ENCODE data around the gene TRIP4. TPM values are rescaled to one million over a fixed set of nuclear protein-coding genes. Genes with fewer than 3 reads are reported as not detected.

The TRIP4 gene
- total and polyA plus RNA-seq, 9 of the 15 experiments (the other 6 are each of a cell fraction or from before 2014, with no cell fraction given) = 7.6 to 23.3 (median 16.7) TPM

DNA sequence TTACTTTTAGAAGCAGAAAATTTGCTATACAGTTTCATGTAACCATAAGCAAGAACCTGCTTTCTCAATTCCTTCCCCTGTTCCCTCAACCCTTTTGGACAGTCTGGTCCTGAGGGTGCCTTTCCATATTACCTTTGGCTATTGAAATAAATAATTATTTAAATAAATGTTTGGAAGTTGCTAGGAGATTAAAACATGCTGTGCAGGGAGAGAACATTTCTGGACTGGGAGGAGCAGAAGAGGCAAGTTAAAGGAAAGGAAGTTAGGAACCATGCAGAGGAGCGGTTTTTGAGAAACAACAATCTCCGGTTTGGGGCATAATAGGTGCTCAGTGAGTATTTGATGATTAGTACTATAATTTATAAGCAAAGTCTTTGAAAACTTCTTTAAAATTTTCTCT is 114.5 kb downstream of the TRIP4 start:
- no peak for FAIRE-seq
- Histone ChIP-seq H3K9ac (ENCODE audit: insufficient read depth in 1 of 2, low read depth in 2 of 2, low read length in 2 of 2) (no peak overlapping the region), H3K9me3 (replicated peaks; ENCODE audit: control insufficient read depth, insufficient read depth, low read depth, low read length) (no peaks in the 10 kb centered on the region), H3K9me1 (ENCODE audit: control insufficient read depth, insufficient read depth, low read length) (peaks cover 3% of the 10 kb centered on the region), H3K4me1 (replicated peaks in 1 of 2; ENCODE audit: control insufficient read depth in 2 of 2, insufficient read depth in 2 of 2, low read length in 2 of 2) (peaks cover 3 to 15% of the 10 kb centered on the region in 2 experiments; a peak in 3 of 5 replicates), H3K4me3 (no peak overlapping the region), H4K20me1 (replicated peaks; ENCODE audit: control insufficient read depth, insufficient read depth, low read length) (peaks cover 30% of the 10 kb centered on the region), H3K79me2 (ENCODE audit: control insufficient read depth, insufficient read depth, low read length) (peaks cover 81% of the 10 kb centered on the region), H3K27ac (ENCODE audit: extremely low read depth, low read depth, low read length) (no peak overlapping the region), H3K27me3 (ENCODE audit: control insufficient read depth in 2 of 2, insufficient read depth in 2 of 2, low read length in 2 of 2) (no peaks in the 10 kb centered on the region), H2AFZ (ENCODE audit: low read depth, low read length) (no peak overlapping the region), H3K36me3 (ENCODE audit: control insufficient read depth, insufficient read depth, low read length) (peaks cover 69% of the 10 kb centered on the region), H3K4me2 (ENCODE audit: insufficient read depth, low read length) (no peak overlapping the region)
- intact Hi-C loops (cut with micrococcal nuclease) = no loop called here
- in situ Hi-C loops (cut with MboI) = no loop called here
- ChIA-PET POLR2A (interaction anchor here (0.7 to 3.1 kb wide), 3 partner anchors 11 to 114 kb away, joined by 3 to 16 read pairs (median 5); partner anchors contain the start of gene TRIP4), CTCF (ENCODE audit: low intra/inter-chr PET ratio) (no interaction called here)
- 82% methylated on average over 2 of the region's 2 CpGs for WGBS (ENCODE audit: insufficient coverage, low coverage, missing lambda C conversion rate)
- TF ChIP-seq SLC30A9 (CRISPR knock-in tag; IDR thresholded peaks at IDR 0.05) (no peak), ZNF583 (CRISPR knock-in tag; IDR thresholded peaks at IDR 0.05) (no peak), ZNF224 (CRISPR knock-in tag; IDR thresholded peaks at IDR 0.05) (no peak)
- DNase-seq (ENCODE audit: extremely low read depth in 1 of 4, low spot score in 3 of 4) = no peak
- no TSS peak for BruUV-seq (replicated peaks)
- no peak for ATAC-seq

DNA sequence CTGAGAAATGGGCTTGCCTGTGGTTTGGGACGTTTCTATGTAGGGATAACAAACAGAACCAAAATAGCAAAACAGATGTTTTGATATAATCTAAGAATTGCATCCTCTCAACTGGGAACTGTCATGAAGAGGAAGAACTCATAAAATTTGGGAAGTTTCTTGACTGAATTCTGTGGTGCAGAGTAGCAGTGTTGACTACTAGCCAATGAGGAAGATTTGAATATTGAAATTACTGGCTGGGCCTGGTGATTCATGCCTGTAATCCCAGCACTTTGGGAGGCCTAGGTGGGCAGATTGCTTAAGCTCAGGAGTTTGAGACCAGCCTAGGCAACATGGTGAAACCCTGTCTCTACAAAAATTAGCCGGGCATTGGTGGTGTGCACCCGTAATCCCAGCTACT is 114.9 kb downstream of the TRIP4 start:
- FAIRE-seq (no peak), ATAC-seq (no peak), DNase-seq (ENCODE audit: extremely low read depth in 1 of 4, low spot score in 3 of 4) (no peak)
- Histone ChIP-seq H3K4me2 (ENCODE audit: insufficient read depth, low read length) (no peak overlapping the region), H4K20me1 (replicated peaks; ENCODE audit: control insufficient read depth, insufficient read depth, low read length) (peaks cover 30% of the 10 kb centered on the region), H3K36me3 (ENCODE audit: control insufficient read depth, insufficient read depth, low read length) (peaks cover 68% of the 10 kb centered on the region), H3K9me3 (replicated peaks; ENCODE audit: control insufficient read depth, insufficient read depth, low read depth, low read length) (no peaks in the 10 kb centered on the region), H3K9ac (ENCODE audit: insufficient read depth in 1 of 2, low read depth in 2 of 2, low read length in 2 of 2) (no peak overlapping the region), H2AFZ (ENCODE audit: low read depth, low read length) (no peak overlapping the region), H3K27me3 (ENCODE audit: control insufficient read depth in 2 of 2, insufficient read depth in 2 of 2, low read length in 2 of 2) (no peaks in the 10 kb centered on the region), H3K79me2 (ENCODE audit: control insufficient read depth, insufficient read depth, low read length) (peaks cover 81% of the 10 kb centered on the region), H3K4me3 (no peak overlapping the region), H3K9me1 (ENCODE audit: control insufficient read depth, insufficient read depth, low read length) (peaks cover 3% of the 10 kb centered on the region), H3K27ac (ENCODE audit: extremely low read depth, low read depth, low read length) (no peak overlapping the region), H3K4me1 (replicated peaks in 1 of 2; ENCODE audit: control insufficient read depth in 2 of 2, insufficient read depth in 2 of 2, low read length in 2 of 2) (peaks cover 6 to 19% of the 10 kb centered on the region in 2 experiments; a peak in 3 of 5 replicates)
- ChIA-PET CTCF (ENCODE audit: low intra/inter-chr PET ratio) (no interaction called here), POLR2A (interaction anchor here (0.6 to 3.1 kb wide), 6 partner anchors 11 to 73 kb away, joined by 3 to 16 read pairs (median 4); no protein-coding TSS in a partner anchor)
- intact Hi-C loops (cut with micrococcal nuclease) = no loop called here
- BruUV-seq (replicated peaks) = no TSS peak
- 67% methylated on average over 3 of the region's 3 CpGs for WGBS (ENCODE audit: insufficient coverage, low coverage, missing lambda C conversion rate)
- in situ Hi-C loops (cut with MboI) = no loop called here
- TF ChIP-seq, protein P1, sequence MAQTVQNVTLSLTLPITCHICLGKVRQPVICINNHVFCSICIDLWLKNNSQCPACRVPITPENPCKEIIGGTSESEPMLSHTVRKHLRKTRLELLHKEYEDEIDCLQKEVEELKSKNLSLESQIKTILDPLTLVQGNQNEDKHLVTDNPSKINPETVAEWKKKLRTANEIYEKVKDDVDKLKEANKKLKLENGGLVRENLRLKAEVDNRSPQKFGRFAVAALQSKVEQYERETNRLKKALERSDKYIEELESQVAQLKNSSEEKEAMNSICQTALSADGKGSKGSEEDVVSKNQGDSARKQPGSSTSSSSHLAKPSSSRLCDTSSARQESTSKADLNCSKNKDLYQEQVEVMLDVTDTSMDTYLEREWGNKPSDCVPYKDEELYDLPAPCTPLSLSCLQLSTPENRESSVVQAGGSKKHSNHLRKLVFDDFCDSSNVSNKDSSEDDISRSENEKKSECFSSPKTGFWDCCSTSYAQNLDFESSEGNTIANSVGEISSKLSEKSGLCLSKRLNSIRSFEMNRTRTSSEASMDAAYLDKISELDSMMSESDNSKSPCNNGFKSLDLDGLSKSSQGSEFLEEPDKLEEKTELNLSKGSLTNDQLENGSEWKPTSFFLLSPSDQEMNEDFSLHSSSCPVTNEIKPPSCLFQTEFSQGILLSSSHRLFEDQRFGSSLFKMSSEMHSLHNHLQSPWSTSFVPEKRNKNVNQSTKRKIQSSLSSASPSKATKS (CRISPR knock-in tag; IDR thresholded peaks at IDR 0.05) = no peak
- TF ChIP-seq POLR2G (IDR thresholded peaks at IDR 0.05; ENCODE audit: low read depth, low read length) (no peak), IFI16 (CRISPR knock-in tag; IDR thresholded peaks at IDR 0.05) (no peak), TEAD1 (CRISPR knock-in tag; IDR thresholded peaks at IDR 0.05) (no peak), ZNF764 (CRISPR knock-in tag; IDR thresholded peaks at IDR 0.05; ENCODE audit: low read depth) (no peak), ZNF24 (IDR thresholded peaks at IDR 0.05) (no peak), ATF1 (CRISPR knock-in tag; IDR thresholded peaks at IDR 0.05) (no peak), ATF1 (tag; IDR thresholded peaks at IDR 0.05) (no peak), YY1 (IDR thresholded peaks at IDR 0.05; ENCODE audit: borderline replicate concordance in 1 of 3, control insufficient read depth in 1 of 3, extremely low read depth in 1 of 3, insufficient read depth in 3 of 3, insufficient read length in 1 of 3, insufficient replicate concordance in 2 of 3, low read depth in 1 of 3, low read length in 2 of 3) (no peak), POU5F1 (IDR thresholded peaks at IDR 0.05; ENCODE audit: borderline replicate concordance, low read depth, low read length, partially characterized antibody) (no peak), ZNF311 (CRISPR knock-in tag; IDR thresholded peaks at IDR 0.05) (no peak), ZNF717 (CRISPR knock-in tag; IDR thresholded peaks at IDR 0.05) (no peak)

Data from K562 (cell line).